Peyer's patch (tissue), 4 donors: Measurements from ENCODE around the gene TNFRSF11A.

ENCODE experiments used
- POLR2A ChIP-seq, 2 donors: fragments of 450-650 bp; IDR thresholded peaks; one replicate each; pipeline ENCODE4 v1.5.1; 2017; ENCODE audit warnings: antibody characterized with exemption in 2 of 2, mild to moderate bottlenecking in 2 of 2, moderate library complexity in 2 of 2
- TF ChIP-seq, protein P1 (sequence below), 6 experiments: fragments of 450-650 bp in 4 of 6; fragments of 200-600 bp in 2 of 6; sonication (generic) in 1 of 6; IDR thresholded peaks; one replicate each; pipeline ENCODE4 v1.5.1; 2017 to 2019; ENCODE audit warnings: antibody characterized with exemption in 6 of 6, mild to moderate bottlenecking in 3 of 6, moderate library complexity in 1 of 6

GRCh38 chr18:62339106-62339988, 14.2 kb downstream of the TNFRSF11A start:
- TF ChIP-seq, protein P1, sequence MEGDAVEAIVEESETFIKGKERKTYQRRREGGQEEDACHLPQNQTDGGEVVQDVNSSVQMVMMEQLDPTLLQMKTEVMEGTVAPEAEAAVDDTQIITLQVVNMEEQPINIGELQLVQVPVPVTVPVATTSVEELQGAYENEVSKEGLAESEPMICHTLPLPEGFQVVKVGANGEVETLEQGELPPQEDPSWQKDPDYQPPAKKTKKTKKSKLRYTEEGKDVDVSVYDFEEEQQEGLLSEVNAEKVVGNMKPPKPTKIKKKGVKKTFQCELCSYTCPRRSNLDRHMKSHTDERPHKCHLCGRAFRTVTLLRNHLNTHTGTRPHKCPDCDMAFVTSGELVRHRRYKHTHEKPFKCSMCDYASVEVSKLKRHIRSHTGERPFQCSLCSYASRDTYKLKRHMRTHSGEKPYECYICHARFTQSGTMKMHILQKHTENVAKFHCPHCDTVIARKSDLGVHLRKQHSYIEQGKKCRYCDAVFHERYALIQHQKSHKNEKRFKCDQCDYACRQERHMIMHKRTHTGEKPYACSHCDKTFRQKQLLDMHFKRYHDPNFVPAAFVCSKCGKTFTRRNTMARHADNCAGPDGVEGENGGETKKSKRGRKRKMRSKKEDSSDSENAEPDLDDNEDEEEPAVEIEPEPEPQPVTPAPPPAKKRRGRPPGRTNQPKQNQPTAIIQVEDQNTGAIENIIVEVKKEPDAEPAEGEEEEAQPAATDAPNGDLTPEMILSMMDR (IDR thresholded peaks at IDR 0.05): no peak
- TF ChIP-seq POLR2A (IDR thresholded peaks at IDR 0.05): no peak
